ENCODE results near the gene ANO6. TPM values are rescaled to one million over a fixed set of nuclear protein-coding genes. Genes with fewer than 3 reads are reported as not detected.

The ANO6 gene
- total and polyA plus RNA-seq, 10 donors, result 2.3 to 38.5 (median 31.7) TPM

- peaks cover 0 to 4% (median 0%) of the 10 kb centered on the region in 6 donors for H3K36me3 ChIP-seq
- WGBS, 5 donors, result 72 to 95% (median 91%) methylated on average over 4 of the region's 4 CpGs
- H3K27ac ChIP-seq, result no peak overlapping the region
- no peak for DNase-seq
- no peak overlapping the region for H3K4me3 ChIP-seq
- no peaks in the 10 kb centered on the region for H3K27me3 ChIP-seq (replicated peaks in 1 of 7)
- intact Hi-C loops (cut with DNase I; ENCODE audit: low total_unique reads), result no loop called here
- H3K4me1 ChIP-seq, result peaks cover 0 to 4% (median 0%) of the 10 kb centered on the region in 6 donors
- TF ChIP-seq, protein P1, sequence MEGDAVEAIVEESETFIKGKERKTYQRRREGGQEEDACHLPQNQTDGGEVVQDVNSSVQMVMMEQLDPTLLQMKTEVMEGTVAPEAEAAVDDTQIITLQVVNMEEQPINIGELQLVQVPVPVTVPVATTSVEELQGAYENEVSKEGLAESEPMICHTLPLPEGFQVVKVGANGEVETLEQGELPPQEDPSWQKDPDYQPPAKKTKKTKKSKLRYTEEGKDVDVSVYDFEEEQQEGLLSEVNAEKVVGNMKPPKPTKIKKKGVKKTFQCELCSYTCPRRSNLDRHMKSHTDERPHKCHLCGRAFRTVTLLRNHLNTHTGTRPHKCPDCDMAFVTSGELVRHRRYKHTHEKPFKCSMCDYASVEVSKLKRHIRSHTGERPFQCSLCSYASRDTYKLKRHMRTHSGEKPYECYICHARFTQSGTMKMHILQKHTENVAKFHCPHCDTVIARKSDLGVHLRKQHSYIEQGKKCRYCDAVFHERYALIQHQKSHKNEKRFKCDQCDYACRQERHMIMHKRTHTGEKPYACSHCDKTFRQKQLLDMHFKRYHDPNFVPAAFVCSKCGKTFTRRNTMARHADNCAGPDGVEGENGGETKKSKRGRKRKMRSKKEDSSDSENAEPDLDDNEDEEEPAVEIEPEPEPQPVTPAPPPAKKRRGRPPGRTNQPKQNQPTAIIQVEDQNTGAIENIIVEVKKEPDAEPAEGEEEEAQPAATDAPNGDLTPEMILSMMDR (IDR thresholded peaks at IDR 0.05 in 8 of 11, conservative IDR thresholded peaks at IDR 0.05 in 3 of 11), result no peak
- no peak for TF ChIP-seq POLR2AphosphoS5 (IDR thresholded peaks at IDR 0.05)
- TF ChIP-seq POLR2A (IDR thresholded peaks at IDR 0.05), result no peak
- H3K9me3 ChIP-seq, result peaks cover 6 to 40% (median 30%) of the 10 kb centered on the region in 8 donors
These were observed 223.1 kb downstream of the ANO6 start for GRCh38 chr12:45439039-45439438.

DNA sequence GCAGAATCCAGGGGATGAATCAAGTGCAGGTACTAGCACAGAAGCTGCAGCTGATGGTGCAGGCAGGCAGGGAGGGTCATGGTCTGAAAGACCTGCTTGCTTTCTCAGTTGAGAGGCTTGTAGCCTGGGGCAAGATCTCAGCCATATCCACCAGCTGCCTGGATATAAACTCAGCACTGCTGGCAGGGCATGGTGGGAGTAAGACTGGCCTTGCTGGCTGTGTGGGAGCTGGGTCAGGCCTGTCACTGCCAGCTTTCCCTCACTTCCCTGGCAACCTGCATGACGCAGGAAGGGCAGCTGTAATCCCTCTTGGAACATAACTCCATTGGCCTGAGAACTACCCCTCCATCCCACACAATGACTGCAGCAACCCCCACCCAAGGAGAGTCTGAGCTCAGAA lies 230.1 kb downstream of the ANO6 start:
- intact Hi-C loops (cut with DNase I; ENCODE audit: low total_unique reads), result no loop called here
- H3K4me3 ChIP-seq, result no peak overlapping the region
- DNase-seq, result no peak
- no peaks in the 10 kb centered on the region for H3K27me3 ChIP-seq (replicated peaks in 1 of 7)
- H3K27ac ChIP-seq, result no peak overlapping the region
- no peaks in the 10 kb centered on the region for H3K36me3 ChIP-seq
- 93 to 100% (median 100%) methylated on average over 1 of the region's 1 CpG for WGBS, 5 donors
- H3K4me1 ChIP-seq, result no peaks in the 10 kb centered on the region
- peaks cover 6 to 69% (median 50%) of the 10 kb centered on the region in 8 donors for H3K9me3 ChIP-seq
- no peak for TF ChIP-seq POLR2AphosphoS5 (IDR thresholded peaks at IDR 0.05)
- TF ChIP-seq, protein P1 (IDR thresholded peaks at IDR 0.05 in 8 of 11, conservative IDR thresholded peaks at IDR 0.05 in 3 of 11), result no peak
- TF ChIP-seq POLR2A (IDR thresholded peaks at IDR 0.05), result no peak

GRCh38 chr12:45458238-45458637 lies 242.3 kb downstream of the ANO6 start:
- intact Hi-C loops (cut with DNase I; ENCODE audit: low total_unique reads), result no loop called here

More at GRCh38 chr12:45458238-45458637, 242.3 kb downstream of the ANO6 start:
- no peak for DNase-seq
- Histone ChIP-seq H3K36me3 (no peaks in the 10 kb centered on the region), H3K27ac (no peak overlapping the region), H3K4me1 (no peaks in the 10 kb centered on the region), H3K4me3 (no peak overlapping the region), H3K9me3 (no peaks in the 10 kb centered on the region), H3K27me3 (replicated peaks in 1 of 7) (no peaks in the 10 kb centered on the region)
- WGBS, 5 donors, result 39 to 62% (median 50%) methylated on average over 1 of the region's 1 CpG
- TF ChIP-seq, protein P1 (IDR thresholded peaks at IDR 0.05 in 8 of 11, conservative IDR thresholded peaks at IDR 0.05 in 3 of 11), result no peak
- TF ChIP-seq POLR2AphosphoS5 (IDR thresholded peaks at IDR 0.05), result no peak
- no peak for TF ChIP-seq POLR2A (IDR thresholded peaks at IDR 0.05)
